ENCODE results near the gene PGPEP1. TPM values are rescaled to one million over a fixed set of nuclear protein-coding genes. Genes with fewer than 3 reads are reported as not detected.

Gene PGPEP1
- total RNA-seq, 1 experiment from 2014 or later, result 6.5 TPM

DNA sequence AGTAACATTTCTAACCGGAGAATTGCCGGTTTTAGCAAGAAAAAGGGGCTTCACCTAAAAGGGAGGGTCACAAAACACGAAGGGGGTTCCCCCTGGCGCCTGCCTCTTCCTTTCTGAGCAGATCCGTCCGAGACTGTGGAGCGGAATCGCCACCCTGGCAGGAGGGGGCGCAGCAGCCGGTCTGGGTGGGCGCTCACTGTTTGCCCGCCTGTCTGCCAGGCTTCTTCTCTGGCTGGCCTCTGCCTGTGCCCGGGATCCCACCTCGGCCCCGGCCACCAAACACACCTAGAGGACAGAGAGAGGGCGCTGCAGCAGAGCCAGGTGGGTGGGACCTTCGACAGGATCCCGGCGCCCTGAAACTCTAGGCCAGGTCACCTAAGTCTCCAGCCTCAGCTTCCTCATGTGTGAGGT, 33.1 kb upstream of the PGPEP1 start:
- POLR2A ChIA-PET, result no interaction called here

DNA sequence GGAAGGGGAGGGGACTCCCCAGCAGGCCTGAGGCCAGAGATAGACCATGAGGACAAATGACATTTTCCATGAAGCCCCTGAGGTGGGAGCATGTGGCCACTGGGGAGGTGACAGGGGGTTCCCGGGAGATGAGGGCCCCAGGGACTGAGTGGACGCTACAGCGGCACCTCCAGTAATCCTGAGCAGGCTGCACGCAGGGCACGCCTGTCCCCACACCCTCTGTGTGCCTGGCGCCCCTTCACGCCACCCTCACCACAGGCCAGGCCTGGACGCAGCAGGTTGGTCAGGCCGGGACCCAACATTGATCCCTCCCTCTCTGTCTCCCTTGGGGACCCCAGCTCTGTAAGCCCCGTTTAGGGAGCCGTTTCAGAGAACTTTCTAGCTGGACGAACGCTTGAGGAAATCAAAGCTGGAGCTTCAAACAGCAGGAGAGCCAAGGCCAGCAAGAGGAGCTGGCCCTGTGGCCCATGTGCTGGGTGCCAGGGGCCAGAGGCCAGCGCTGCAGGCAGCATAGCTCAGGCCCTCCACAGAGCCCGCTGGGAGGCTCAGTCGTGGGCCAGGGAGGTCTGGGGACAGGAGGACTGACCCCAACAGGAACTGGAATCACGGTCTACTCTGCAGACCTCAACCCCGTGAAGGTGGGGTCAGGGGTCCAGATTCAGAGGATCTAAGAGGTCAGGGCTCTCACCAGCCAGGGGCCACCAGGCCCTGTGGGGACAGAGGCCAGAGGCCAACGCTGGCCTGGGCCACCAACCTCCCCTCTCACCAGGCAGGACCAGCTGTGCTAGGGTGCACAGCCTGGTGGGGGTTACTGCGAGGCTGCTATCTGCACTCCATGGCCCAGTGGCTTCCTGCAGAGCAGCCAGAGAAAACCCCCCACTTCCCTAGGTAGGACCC, 32.1 kb upstream of the PGPEP1 start:
- CTCF ChIA-PET, result interaction anchor here (0.6 to 1.3 kb wide), 3 partner anchors 12 to 20 kb away, joined by 3 to 4 read pairs (median 3); no protein-coding TSS in a partner anchor
- POLR2A ChIA-PET, result no interaction called here
- no peaks in the 10 kb centered on the region for H3K27me3 Mint-ChIP-seq (ENCODE audit: insufficient read depth, unreplicated experiment)
- TF ChIP-seq CTCF (IDR thresholded peaks at IDR 0.05; ENCODE audit: unreplicated experiment), result no peak
- intact Hi-C loops (cut with micrococcal nuclease), result no loop called here
- peaks cover 42% of the 10 kb centered on the region for H3K36me3 Mint-ChIP-seq (ENCODE audit: insufficient read depth, unreplicated experiment)
- H3K4me1 Mint-ChIP-seq (ENCODE audit: insufficient read depth, unreplicated experiment), result peaks cover 15% of the 10 kb centered on the region
- no peak overlapping the region for H3K27ac Mint-ChIP-seq (ENCODE audit: low read depth, unreplicated experiment)
- BruUV-seq (replicated peaks), result no TSS peak
- no peak for DNase-seq (ENCODE audit: unreplicated experiment)
- H3K4me3 Mint-ChIP-seq (ENCODE audit: unreplicated experiment), result no peak overlapping the region
- no peaks in the 10 kb centered on the region for H3K9me3 Mint-ChIP-seq (ENCODE audit: unreplicated experiment)

More for the DNA sequence above, 33.1 kb upstream of the PGPEP1 start:
- TF ChIP-seq CTCF (IDR thresholded peaks at IDR 0.05; ENCODE audit: unreplicated experiment), result no peak
- Mint-ChIP-seq H3K9me3 (ENCODE audit: unreplicated experiment) (no peaks in the 10 kb centered on the region), H3K27ac (ENCODE audit: low read depth, unreplicated experiment) (no peak overlapping the region), H3K4me1 (ENCODE audit: insufficient read depth, unreplicated experiment) (peaks cover 16% of the 10 kb centered on the region), H3K4me3 (ENCODE audit: unreplicated experiment) (no peak overlapping the region), H3K27me3 (ENCODE audit: insufficient read depth, unreplicated experiment) (no peaks in the 10 kb centered on the region), H3K36me3 (ENCODE audit: insufficient read depth, unreplicated experiment) (peaks cover 32% of the 10 kb centered on the region)
- BruUV-seq (replicated peaks), result no TSS peak
- no peak for DNase-seq (ENCODE audit: unreplicated experiment)
- intact Hi-C loops (cut with micrococcal nuclease), result no loop called here
- CTCF ChIA-PET, result interaction anchor here (0.5 to 1.0 kb wide), 2 partner anchors 14 to 27 kb away, joined by 3 read pairs; no protein-coding TSS in a partner anchor

DNA sequence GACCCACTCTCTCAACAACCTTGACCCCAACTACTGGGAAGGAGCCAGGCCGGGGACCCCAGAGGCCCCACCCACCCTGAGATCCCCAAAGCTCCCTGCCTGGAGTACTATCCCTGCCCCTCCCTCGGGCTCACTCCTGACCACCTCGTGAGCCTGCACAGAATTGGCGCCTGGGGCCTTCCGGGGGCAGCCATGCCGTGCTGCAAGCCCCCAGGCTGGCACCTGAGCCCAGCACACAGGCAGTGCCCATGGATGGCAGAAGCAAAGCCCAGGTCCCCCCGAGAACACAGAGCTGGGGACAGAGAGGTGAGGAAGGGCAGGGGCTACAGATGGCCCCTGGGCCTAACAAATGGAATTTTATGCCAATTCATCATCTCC, 31.5 kb upstream of the PGPEP1 start:
- BruUV-seq (replicated peaks), result no TSS peak
- ChIA-PET POLR2A (no interaction called here), CTCF (interaction anchor here (1.3 kb wide), 1 partner anchor 20 kb away, joined by 4 read pairs; no protein-coding TSS in a partner anchor)
- H3K36me3 Mint-ChIP-seq (ENCODE audit: insufficient read depth, unreplicated experiment), result peaks cover 47% of the 10 kb centered on the region
- H3K4me1 Mint-ChIP-seq (ENCODE audit: insufficient read depth, unreplicated experiment), result peaks cover 9% of the 10 kb centered on the region
- no peaks in the 10 kb centered on the region for H3K9me3 Mint-ChIP-seq (ENCODE audit: unreplicated experiment)
- no peak overlapping the region for H3K27ac Mint-ChIP-seq (ENCODE audit: low read depth, unreplicated experiment)
- no peaks in the 10 kb centered on the region for H3K27me3 Mint-ChIP-seq (ENCODE audit: insufficient read depth, unreplicated experiment)
- no peak for TF ChIP-seq CTCF (IDR thresholded peaks at IDR 0.05; ENCODE audit: unreplicated experiment)
- intact Hi-C loops (cut with micrococcal nuclease), result no loop called here
- DNase-seq (ENCODE audit: unreplicated experiment), result no peak
- H3K4me3 Mint-ChIP-seq (ENCODE audit: unreplicated experiment), result no peak overlapping the region

DNA sequence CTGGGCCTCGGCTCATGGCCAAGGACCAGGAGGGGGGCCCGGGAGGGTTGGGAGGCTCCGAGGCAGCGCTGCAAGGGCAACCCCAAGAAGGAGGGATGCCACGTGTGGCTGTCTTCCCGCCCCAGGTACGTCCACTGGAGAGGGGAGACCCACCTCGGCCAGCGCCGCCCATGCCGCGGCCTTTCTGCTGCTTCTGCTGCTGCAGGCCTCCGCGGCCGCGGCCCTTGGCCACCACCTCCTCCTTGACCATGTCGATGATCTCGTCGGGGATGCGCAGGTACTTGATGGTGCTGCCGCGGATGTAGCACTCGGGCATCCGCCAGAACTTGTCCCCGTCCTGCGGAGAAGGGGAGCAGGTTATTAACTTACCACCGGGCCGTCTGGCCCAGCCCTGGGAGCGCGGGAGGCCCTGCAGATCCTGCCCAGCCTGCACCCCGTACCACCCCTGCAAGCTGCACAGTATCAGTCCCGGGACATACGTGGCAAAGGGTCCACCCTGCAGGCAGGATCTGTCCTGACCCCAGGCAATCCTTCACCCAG, 30.8 kb upstream of the PGPEP1 start:
- DNase-seq (ENCODE audit: unreplicated experiment), result no peak
- intact Hi-C loops (cut with micrococcal nuclease), result no loop called here
- H3K4me1 Mint-ChIP-seq (ENCODE audit: insufficient read depth, unreplicated experiment), result peaks cover 2% of the 10 kb centered on the region
- H3K9me3 Mint-ChIP-seq (ENCODE audit: unreplicated experiment), result no peaks in the 10 kb centered on the region
- H3K27me3 Mint-ChIP-seq (ENCODE audit: insufficient read depth, unreplicated experiment), result no peaks in the 10 kb centered on the region
- BruUV-seq (replicated peaks), result no TSS peak
- ChIA-PET CTCF (interaction anchor here (0.6 to 1.8 kb wide), 4 partner anchors 13 to 157 kb away, joined by 3 to 5 read pairs (median 4); partner anchors contain the start of gene LSM4), POLR2A (no interaction called here)
- no peak for TF ChIP-seq CTCF (IDR thresholded peaks at IDR 0.05; ENCODE audit: unreplicated experiment)
- H3K27ac Mint-ChIP-seq (ENCODE audit: low read depth, unreplicated experiment), result no peak overlapping the region
- H3K4me3 Mint-ChIP-seq (ENCODE audit: unreplicated experiment), result no peak overlapping the region
- H3K36me3 Mint-ChIP-seq (ENCODE audit: insufficient read depth, unreplicated experiment), result peaks cover 53% of the 10 kb centered on the region
